ENCODE measurements around the gene RPS6KB2.
"Not testable (repeated sequence)": the region's sequence is repeated elsewhere in the genome, so short reads cannot be mapped to it uniquely, and the experiment has no call there.

Gene RPS6KB2

GRCh38 chr11:67397986-67398660 lies 30.2 kb upstream of the RPS6KB2 start:
- DNase-seq (ENCODE audit: low spot score) = no peak

- DNase-seq (ENCODE audit: low spot score) = no peak
Observed at GRCh38 chr11:67398661-67399563, 29.4 kb upstream of the RPS6KB2 start.

- no peak for DNase-seq (ENCODE audit: low spot score)
Observed at GRCh38 chr11:67400251-67400941, 27.9 kb upstream of the RPS6KB2 start.

GRCh38 chr11:67400942-67401494 lies 27.3 kb upstream of the RPS6KB2 start:
- no peak for DNase-seq (ENCODE audit: low spot score)

GRCh38 chr11:67401495-67402191 lies 26.7 kb upstream of the RPS6KB2 start, which contains the start of gene PPP1CA:
Gene PPP1CA, minus strand, starts transcription at chr11:67401858. Its CDS starts 76 bp downstream, at chr11:67401782.
- peak; percentile 92 for DNase-seq (ENCODE audit: low spot score)

- not testable (repeated sequence) for DNase-seq (ENCODE audit: low spot score)
Observed at GRCh38 chr11:67402192-67402839, 26.0 kb upstream of the RPS6KB2 start.

GRCh38 chr11:67403085-67403484 lies 25.2 kb upstream of the RPS6KB2 start:
- not testable (repeated sequence) for DNase-seq (ENCODE audit: low spot score)

GRCh38 chr11:67404515-67405195 lies 23.6 kb upstream of the RPS6KB2 start:
- no peak for DNase-seq (ENCODE audit: low spot score)

- no peak for DNase-seq (ENCODE audit: low spot score)
Observed at GRCh38 chr11:67405196-67405567, 23.1 kb upstream of the RPS6KB2 start.

GRCh38 chr11:67405688-67406339 lies 22.5 kb upstream of the RPS6KB2 start:
- DNase-seq (ENCODE audit: low spot score) = no peak

- no peak for DNase-seq (ENCODE audit: low spot score)
Observed at GRCh38 chr11:67406420-67406968, 21.8 kb upstream of the RPS6KB2 start.

- peak; percentile 75 for DNase-seq (ENCODE audit: low spot score)
Observed at GRCh38 chr11:67406969-67407687, 21.2 kb upstream of the RPS6KB2 start.

- DNase-seq (ENCODE audit: low spot score) = peak; percentile 24
Observed at GRCh38 chr11:67407688-67408163, 20.6 kb upstream of the RPS6KB2 start.

GRCh38 chr11:67408437-67409200 lies 19.7 kb upstream of the RPS6KB2 start:
- no peak for DNase-seq (ENCODE audit: low spot score)

- DNase-seq (ENCODE audit: low spot score) = no peak
Observed at GRCh38 chr11:67409261-67409666, 19.0 kb upstream of the RPS6KB2 start.

GRCh38 chr11:67409781-67410368 lies 18.4 kb upstream of the RPS6KB2 start:
- peak; percentile 40 for DNase-seq (ENCODE audit: low spot score)

GRCh38 chr11:67410369-67410831 lies 17.9 kb upstream of the RPS6KB2 start:
- DNase-seq (ENCODE audit: low spot score) = peak; percentile 98

Measured in pons (tissue), 1 donor.